WERI-Rb-1 (cell line): ENCODE results near the gene MYCBPAP.

ENCODE experiments used
- DNase-seq: peaks from one replicate; pipeline ENCODE4 v3.0.0-alpha.2; 2020
- H3K27ac ChIP-seq: fragments of 250-450 bp; sonication (Bioruptor Pico); 2 replicates; pipeline ENCODE4 v1.5.1; 2020; ENCODE audit warnings: mild to moderate bottlenecking, moderate library complexity
- H3K27me3 ChIP-seq: fragments of 250-450 bp; sonication (Bioruptor Pico); 2 replicates; pipeline ENCODE4 v1.5.1; 2021; ENCODE audit warnings: mild to moderate bottlenecking, low read depth, moderate library complexity; ENCODE audit not compliant: insufficient read depth, severe bottlenecking
- H3K36me3 ChIP-seq: fragments of 250-450 bp; sonication (Bioruptor Pico); 2 replicates; pipeline ENCODE4 v1.5.1; 2020; ENCODE audit warnings: mild to moderate bottlenecking, moderate library complexity
- H3K4me3 ChIP-seq: 2 replicates; pipeline ENCODE4 v1.5.1; 2011; ENCODE audit warnings: low read depth, mild to moderate bottlenecking, control low read depth, low read length
- H3K9me3 ChIP-seq: fragments of 250-450 bp; sonication (Bioruptor Pico); 2 replicates; pipeline ENCODE4 v1.5.1; 2021; ENCODE audit warnings: mild to moderate bottlenecking, moderate library complexity; ENCODE audit not compliant: severe bottlenecking
- TF ChIP-seq, protein P1 (sequence below): IDR thresholded peaks from 2 replicates; pipeline ENCODE4 v1.5.1; 2011; ENCODE audit warnings: low read depth, mild to moderate bottlenecking, control low read depth, inconsistent platforms, low read length

Gene MYCBPAP

DNA sequence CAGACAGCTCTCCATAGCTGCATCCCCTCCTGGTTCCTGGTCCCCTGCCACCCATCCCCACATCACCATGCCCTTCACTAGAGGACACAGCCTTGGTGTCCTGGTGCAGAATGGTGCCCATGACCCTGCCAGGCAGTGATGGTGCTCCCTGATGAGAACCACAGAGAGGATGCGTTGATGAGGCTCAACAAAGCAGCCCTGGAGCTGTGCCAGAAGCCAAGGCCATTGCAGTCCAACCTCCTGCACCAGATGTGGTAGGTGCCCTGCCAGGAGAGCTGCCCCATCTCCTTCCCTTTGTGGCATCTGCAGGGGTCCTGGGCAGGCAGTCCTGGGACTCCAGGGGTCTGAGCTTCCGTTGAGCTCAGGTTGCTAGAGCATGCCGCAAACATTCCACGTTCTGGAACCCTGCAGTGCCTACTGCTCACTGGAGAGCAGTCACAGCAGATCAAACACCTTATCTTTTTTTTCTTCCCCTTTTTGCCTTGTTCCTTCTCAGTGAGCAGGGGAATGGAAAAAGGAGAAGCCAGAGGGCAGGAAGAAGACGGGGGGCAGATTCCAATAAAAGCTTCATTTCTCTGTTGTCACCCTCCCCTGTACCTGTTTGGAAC, 19.0 kb downstream of the MYCBPAP start:
- Histone ChIP-seq H3K9me3 (no peaks in the 10 kb centered on the region), H3K4me3 (no peak overlapping the region), H3K27ac (no peak overlapping the region), H3K27me3 (no peaks in the 10 kb centered on the region), H3K36me3 (no peaks in the 10 kb centered on the region)
- no peak for DNase-seq
- TF ChIP-seq, protein P1, sequence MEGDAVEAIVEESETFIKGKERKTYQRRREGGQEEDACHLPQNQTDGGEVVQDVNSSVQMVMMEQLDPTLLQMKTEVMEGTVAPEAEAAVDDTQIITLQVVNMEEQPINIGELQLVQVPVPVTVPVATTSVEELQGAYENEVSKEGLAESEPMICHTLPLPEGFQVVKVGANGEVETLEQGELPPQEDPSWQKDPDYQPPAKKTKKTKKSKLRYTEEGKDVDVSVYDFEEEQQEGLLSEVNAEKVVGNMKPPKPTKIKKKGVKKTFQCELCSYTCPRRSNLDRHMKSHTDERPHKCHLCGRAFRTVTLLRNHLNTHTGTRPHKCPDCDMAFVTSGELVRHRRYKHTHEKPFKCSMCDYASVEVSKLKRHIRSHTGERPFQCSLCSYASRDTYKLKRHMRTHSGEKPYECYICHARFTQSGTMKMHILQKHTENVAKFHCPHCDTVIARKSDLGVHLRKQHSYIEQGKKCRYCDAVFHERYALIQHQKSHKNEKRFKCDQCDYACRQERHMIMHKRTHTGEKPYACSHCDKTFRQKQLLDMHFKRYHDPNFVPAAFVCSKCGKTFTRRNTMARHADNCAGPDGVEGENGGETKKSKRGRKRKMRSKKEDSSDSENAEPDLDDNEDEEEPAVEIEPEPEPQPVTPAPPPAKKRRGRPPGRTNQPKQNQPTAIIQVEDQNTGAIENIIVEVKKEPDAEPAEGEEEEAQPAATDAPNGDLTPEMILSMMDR = no peak

DNA sequence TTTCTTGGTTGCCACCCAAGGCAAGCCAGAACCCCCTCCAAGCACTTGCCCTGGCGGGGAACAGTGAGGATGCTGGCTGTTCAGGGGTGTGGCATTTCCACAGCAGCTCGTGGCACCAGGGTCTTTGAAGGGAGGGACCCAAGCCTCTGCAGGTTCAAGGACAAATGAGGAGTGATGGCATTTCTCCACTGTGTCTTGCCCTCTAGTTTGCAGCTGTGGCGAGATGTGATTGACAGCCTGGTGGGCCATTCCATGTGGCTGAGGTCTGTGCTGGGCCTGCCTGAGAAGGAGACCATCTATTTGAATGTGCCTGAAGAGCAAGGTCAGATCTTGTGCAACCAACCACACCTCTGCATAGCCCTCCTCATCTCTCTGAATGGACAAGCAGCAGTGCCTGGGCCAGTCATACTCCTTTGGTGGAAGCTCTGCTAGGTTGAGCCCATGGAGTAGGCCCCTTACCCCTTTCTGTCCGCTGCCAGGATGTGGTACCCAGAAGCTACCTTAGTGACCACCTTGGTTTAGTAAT, 19.8 kb downstream of the MYCBPAP start:
- Histone ChIP-seq H3K4me3 (no peak overlapping the region), H3K27me3 (no peaks in the 10 kb centered on the region), H3K36me3 (no peaks in the 10 kb centered on the region), H3K27ac (no peak overlapping the region), H3K9me3 (no peaks in the 10 kb centered on the region)
- DNase-seq = no peak
- TF ChIP-seq, protein P1 = no peak

DNA sequence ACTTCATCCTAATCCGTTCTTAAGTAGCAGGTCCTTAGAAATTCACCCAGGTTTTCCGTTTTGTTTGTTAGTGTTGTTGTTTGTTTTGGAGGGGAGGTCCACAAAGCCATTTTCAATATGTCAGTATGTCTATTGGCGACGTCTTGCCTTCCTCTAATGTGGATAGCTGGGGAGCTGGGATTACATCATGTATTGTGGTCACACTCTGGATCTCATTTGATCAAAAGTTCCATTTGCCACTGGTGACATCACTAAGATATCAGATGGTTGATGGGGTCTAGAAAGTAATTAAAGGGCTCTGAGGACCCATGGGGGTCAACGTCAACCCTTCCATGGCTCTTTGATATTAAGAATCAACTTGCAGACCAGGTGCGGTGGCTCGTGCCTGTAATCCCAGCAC, 21.6 kb downstream of the MYCBPAP start:
- no peaks in the 10 kb centered on the region for H3K36me3 ChIP-seq
- no peak overlapping the region for H3K27ac ChIP-seq
- H3K4me3 ChIP-seq = no peak overlapping the region
- TF ChIP-seq, protein P1 = no peak
- DNase-seq = no peak
- no peaks in the 10 kb centered on the region for H3K27me3 ChIP-seq
- H3K9me3 ChIP-seq = no peaks in the 10 kb centered on the region

DNA sequence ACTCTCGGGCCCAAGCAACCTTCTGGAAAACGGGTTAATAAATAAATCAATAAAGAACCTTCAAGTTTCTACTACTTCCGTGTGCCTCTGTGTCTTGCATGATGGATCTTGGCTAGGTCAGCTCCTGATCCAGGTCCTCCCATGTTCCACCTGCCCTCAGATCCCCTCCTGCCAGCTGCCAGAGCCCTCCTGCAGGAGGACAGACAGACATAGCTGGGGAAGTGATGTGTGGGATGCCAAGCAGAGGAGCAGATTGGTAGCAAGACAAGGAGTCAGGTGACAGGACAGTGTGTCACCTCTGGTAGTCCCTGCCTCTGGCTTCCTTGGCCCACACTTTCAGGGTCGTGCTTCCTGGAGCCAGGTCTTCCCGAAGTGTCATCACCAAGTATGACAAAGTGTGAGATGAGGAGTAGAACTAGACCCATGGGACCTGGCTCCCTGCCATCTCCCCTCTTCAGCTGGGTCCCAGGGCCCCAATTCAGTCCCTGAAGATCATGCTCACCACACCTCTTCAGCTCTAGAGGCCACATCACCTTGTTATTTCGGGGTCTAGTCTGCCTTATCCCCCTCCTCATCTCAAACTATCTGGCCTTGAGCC, 23.3 kb downstream of the MYCBPAP start:
- no peak for DNase-seq
- TF ChIP-seq, protein P1 = no peak
- Histone ChIP-seq H3K36me3 (no peaks in the 10 kb centered on the region), H3K4me3 (no peak overlapping the region), H3K9me3 (no peaks in the 10 kb centered on the region), H3K27me3 (no peaks in the 10 kb centered on the region), H3K27ac (no peak overlapping the region)

DNA sequence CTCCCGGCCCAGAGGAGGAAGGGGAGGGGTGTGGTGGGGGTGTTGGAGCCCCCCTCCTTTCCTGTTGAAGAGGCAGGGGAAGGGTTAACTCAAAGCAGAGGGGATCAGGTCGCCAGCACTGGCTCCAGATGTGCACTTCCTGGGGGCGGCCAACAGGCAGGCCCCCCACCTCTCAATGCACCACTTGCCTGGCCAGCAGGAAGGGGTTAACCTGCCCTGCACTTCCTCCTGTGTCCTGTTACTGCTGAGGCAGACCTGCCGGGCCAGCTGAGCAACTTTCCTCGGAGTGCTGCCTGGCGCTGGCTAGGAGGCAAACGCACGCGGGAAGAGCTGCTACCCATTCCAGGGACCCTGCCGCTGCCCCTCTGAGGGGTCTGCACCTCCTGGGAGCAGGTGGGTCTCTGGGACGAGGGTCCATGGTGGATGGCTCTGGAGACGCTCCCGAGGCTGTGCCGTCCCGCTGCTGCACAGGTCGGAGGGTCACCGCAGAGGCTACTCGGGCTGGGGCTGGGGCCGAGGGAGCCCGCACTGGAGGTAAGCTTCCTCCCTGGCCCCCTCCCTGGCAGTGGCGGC, 24.3 kb downstream of the MYCBPAP start, which contains the start of gene EPN3:
Gene EPN3 (plus strand): TSS at position 284 of the 573 bp plus-strand sequence. CDS start 3,822 bp downstream, outside the sequence.
- Histone ChIP-seq H3K27ac (no peak within 1 kb of the TSS), H3K36me3 (no peaks in the 10 kb centered on the region), H3K27me3 (no peaks in the 10 kb centered on the region), H3K9me3 (no peaks in the 10 kb centered on the region), H3K4me3 (no peak within 1 kb of the TSS)
- DNase-seq = no peak
- TF ChIP-seq, protein P1 = peak; percentile 8; the same call in 1 of the 2 replicates
